Islet precursor cell (in vitro differentiated cells): Measurements from ENCODE around the gene MSH2.
"Not testable (repeated sequence)": the region's sequence is repeated elsewhere in the genome, so short reads cannot be mapped to it uniquely, and the experiment has no call there.

ENCODE experiments used
- DNase-seq: peaks from one replicate; pipeline ENCODE4 v3.0.0-alpha.2; 2018

MSH2 gene

DNA sequence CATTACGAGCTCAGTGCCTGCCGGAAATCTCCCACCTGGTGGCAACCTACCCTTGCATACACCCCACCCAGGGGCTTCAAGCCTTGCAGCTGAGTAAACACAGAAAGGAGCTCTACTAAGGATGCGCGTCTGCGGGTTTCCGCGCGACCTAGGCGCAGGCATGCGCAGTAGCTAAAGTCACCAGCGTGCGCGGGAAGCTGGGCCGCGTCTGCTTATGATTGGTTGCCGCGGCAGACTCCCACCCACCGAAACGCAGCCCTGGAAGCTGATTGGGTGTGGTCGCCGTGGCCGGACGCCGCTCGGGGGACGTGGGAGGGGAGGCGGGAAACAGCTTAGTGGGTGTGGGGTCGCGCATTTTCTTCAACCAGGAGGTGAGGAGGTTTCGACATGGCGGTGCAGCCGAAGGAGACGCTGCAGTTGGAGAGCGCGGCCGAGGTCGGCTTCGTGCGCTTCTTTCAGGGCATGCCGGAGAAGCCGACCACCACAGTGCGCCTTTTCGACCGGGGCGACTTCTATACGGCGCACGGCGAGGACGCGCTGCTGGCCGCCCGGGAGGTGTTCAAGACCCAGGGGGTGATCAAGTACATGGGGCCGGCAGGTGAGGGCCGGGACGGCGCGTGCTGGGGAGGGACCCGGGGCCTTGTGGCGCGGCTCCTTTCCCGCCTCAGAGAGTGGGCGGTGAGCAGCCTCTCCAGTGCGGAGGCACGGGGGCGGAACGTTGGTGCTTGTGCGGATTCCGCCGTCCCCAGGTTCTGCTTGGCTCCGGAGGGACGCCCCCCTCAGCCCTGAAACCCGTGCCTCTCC lies at the start of gene MSH2:
Gene MSH2 (plus strand): TSS at position 352 of the 804 bp plus-strand sequence. CDS start 36 bp downstream, at position 388.
- peak; percentile 97 for DNase-seq

GRCh38 chr2:47354013-47354847 lies 48.7 kb upstream of the MSH2 start:
- peak; percentile 77 for DNase-seq

DNA sequence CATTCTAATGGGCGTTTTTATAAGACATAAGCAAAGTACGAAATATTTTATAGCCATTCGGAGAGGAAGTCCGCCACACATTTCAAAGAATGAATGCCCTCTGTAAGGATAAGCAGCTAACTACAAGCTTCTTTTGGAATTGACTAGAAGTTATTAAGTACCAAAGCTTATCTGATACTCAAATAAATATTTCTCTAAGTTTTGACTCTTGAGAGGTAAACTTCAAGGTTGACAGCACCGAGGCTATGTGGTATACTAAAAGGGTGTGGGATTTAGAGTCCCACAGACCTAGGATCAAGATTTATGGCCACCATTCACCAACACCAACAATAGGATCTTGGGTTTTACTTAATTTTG lies 48.1 kb upstream of the MSH2 start:
- DNase-seq = no peak

- no peak for DNase-seq
Measured at GRCh38 chr2:47357483-47357882, 45.5 kb upstream of the MSH2 start.

DNA sequence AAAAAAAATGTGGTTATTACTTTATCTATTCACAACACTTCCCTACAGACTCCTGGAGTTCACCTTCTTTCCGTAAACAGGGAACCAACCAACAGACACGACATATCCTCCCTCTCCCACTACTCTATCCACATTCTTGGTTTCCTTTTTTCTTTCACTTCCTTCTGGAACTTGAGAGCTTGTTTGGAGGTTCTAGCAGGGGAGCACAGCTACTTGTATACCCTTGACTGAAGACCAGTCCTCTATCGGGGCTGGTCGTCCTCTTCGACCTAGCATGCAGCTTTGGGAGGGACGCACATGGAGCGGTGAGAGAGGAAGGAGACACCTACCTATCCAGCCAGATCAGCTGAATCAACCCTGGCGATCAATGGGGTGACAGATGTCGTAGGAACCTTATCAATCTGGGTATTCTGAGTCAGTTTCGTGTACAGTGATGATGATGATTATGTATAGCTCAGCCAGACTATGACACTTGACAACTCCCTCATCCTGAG lies 43.5 kb upstream of the MSH2 start:
- no peak for DNase-seq

DNA sequence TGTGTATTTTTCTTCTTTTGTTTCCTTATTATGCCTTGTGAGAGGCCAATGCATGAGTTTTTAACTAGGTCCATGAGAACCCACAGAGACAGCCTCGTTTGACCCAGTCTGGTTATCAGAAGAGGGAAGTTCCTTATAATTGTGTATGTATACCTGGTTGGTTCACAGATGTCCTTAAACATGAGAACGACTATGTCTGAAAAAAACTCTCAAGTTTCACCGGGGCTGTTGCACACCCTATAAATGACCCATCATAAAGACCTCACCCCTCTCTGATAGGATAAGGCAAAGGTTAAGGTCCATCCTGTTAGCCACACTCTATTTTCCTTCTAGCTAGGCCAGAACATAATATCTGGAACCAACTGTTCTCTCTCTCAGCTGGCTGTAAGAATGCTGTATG lies 42.7 kb upstream of the MSH2 start:
- no peak for DNase-seq

- DNase-seq = no peak
Measured at GRCh38 chr2:47360927-47361326, 42.0 kb upstream of the MSH2 start.

DNA sequence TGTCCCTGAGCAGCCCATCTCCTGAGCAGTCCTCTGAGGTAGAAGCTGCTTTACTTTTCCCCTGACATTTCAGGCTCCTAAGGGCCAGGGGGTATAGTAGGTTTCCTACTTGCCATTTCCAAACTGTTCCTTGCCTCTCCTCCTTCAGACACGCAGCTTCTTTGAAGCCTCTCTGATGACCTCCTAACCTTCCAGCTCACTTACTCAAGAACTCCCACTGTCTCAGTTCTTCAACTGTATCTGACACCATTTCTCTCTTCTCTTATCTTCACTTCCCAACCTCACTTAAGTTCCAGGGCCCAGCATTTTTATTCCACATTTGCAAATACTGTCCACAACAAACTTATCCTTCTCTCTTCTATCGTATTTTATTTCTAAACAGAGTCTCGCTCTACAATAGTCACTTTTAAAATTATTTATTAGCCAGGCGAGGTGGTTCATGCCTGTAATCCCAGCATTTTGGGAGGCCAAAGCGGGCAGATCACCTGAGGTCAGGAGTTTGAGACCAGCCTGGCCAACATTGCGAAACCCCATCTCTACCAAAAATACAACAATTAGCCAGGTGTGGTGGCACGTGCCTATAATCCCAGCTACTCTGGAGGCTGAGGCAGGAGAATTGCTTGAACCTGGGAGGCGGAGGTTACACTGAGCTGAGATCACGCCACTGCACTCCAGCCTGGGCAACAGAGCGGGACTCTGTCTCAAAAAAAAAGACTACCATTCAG lies 41.3 kb upstream of the MSH2 start:
- DNase-seq = not testable (repeated sequence)

- DNase-seq = peak; percentile 72
Measured at GRCh38 chr2:47373747-47374146, 29.2 kb upstream of the MSH2 start.

GRCh38 chr2:47375307-47375706 lies 27.6 kb upstream of the MSH2 start:
- DNase-seq = no peak

DNA sequence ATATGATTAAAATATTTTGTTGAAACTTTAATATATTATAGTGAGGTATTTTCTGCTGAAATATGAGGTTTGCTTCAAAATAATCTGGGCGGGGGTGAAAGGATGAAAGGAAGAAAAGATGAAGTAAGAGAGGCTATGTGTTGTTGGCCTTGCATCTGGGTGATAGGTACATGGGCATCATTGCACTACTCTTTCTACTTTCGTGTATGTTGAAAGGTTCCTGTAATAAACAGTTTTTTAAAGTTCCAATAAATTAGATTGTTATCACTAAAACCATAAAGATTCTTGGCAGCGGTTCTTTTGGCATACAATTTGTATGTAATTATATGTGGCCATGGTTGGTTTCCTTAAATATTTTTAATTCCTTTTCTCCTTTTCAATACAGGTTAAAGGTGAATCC lies 23.6 kb upstream of the MSH2 start:
- no peak for DNase-seq

- DNase-seq = no peak
Measured at GRCh38 chr2:47381408-47381807, 21.5 kb upstream of the MSH2 start.

DNA sequence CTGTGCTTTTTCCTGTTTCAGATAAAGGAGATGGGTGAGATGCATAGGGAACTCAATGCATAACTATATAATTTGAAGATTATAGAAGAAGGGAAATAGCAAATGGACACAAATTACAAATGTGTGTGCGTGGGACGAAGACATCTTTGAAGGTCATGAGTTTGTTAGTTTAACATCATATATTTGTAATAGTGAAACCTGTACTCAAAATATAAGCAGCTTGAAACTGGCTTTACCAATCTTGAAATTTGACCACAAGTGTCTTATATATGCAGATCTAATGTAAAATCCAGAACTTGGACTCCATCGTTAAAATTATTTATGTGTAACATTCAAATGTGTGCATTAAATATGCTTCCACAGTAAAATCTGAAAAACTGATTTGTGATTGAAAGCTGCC lies 16.4 kb upstream of the MSH2 start:
- no peak for DNase-seq

DNA sequence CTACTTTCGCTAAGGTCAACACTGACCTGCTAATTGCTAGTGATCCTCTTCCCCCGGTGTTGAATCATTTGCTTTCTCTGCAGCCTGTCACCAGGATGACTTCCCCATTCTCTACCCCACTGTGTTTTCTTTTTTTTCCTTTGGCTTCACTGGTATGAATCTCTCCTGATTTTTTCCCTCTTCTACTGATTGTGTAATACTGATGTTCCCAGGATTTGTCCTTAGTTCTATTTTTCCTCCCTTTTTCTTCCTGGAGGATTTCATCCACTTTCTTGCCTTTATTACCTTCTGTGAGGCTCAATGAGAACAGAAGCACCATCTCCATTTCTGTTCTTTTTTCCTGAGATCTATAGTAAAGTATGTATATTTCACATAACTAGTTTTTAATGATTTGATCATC lies 14.1 kb upstream of the MSH2 start:
- no peak for DNase-seq

DNA sequence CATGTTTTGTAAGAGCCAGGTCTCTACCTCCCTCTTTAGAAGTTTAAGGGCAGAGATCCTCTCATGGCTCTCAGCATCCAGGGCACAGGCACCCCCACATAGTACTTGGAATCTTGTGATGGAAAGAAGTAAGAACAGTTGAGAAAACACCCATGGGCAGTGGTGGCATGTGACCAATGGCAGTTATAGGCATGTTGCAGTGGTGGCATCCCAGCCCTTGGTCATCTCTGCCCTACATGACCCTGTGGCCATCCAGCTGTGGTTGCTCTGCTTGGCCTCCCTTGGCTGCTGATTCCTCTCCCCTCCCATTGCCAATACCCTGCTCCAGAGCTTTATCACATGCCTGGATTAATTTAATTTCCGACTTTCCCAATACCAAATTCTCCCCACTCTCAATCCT lies 13.3 kb upstream of the MSH2 start:
- no peak for DNase-seq

- DNase-seq = no peak
Measured at GRCh38 chr2:47401789-47402554, 984 bp upstream of the MSH2 start.

GRCh38 chr2:47402555-47402804 lies 476 bp upstream of the MSH2 start:
- DNase-seq = no peak

GRCh38 chr2:47403609-47404193 lies 745 bp downstream of the MSH2 start:
- DNase-seq = peak; percentile 57

GRCh38 chr2:47404356-47404755 lies 1.4 kb downstream of the MSH2 start:
- DNase-seq = no peak

DNA sequence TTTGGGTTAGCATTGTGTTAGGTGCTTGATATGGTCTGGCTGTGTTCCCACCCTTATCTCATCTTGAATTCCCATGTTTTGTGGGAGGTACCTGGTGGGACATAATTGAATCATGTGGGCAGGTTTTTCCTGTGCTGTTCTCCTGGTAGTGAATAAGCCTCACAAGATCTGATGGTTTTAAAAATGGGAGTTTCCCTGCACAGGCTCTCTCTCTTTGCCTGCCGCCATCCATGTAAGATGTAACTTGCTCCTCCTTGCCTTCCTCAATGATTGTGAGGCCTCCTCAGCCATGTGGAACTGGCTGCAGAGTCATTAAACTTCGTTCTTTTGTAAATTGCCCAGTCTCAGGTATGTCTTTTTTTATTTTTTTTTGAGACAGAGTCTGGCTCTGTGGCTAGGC lies 2.8 kb downstream of the MSH2 start:
- DNase-seq = no peak

DNA sequence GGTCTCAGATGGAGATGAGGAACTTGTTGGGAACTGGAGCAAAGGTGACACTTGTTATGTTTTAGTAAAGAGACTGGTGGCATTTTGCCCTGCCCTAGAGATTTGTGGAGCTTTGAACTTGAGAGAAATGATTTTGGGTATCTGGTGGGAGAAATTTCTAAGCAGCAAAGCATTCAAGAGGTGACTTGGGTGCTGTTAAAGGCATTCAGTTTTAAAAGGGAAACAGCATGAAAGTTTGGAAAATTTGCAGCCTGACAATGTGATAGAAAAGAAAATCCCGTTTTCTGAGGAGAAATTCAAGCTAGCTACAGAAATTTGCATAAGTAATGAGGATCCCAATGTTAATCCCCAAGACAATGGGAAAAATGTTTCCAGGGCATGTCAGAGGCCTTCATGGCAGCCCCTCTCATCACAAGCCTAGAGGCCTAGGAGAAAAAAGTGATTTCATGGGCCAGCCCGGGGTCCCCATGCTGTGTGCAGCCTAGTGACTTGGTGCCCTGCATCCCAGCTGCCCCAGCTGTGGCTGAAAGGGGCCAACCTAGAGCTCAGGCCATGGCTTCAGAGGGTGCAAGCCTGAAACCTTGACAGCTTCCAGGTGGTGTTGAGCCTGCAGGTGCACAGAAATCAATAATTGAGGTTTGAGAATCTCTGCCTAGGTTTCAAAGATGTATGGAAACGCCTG lies 3.8 kb downstream of the MSH2 start:
- not testable (repeated sequence) for DNase-seq

GRCh38 chr2:47407976-47408375 lies 5.0 kb downstream of the MSH2 start:
- DNase-seq = not testable (repeated sequence)
